A549 (cell line): ENCODE data around the gene ITIH5. TPM values are rescaled to one million over a fixed set of nuclear protein-coding genes. Genes with fewer than 3 reads are reported as not detected.

ENCODE experiments used
- ATAC-seq, 2 experiments: fragments of 200-7000 bp in 1 of 2; fragments of >200 bp in 1 of 2; cut with Nextera tagmentation in 1 of 2; cut with Tn5 transposase in 1 of 2; 3 replicates each; pipeline versions ENCODE4 v1.8.0 to v1.9.1; 2018 to 2020; ENCODE audit warnings: mild to moderate bottlenecking in 1 of 2, moderate library complexity in 1 of 2
- CTCF ChIA-PET: fragments of 300-600 bp; sonication (Branson Sonifier 250); formaldehyde crosslinking; extraction: SDS; loops from one replicate; lab custom pipeline; 2021; ENCODE audit warnings: antibody characterized with exemption, inconsistent platforms; lab: Yijun Ruan, JAX
- POLR2A ChIA-PET: fragments of 350-600 bp; formaldehyde crosslinking; extraction: SDS; loops from one replicate; lab custom pipeline; 2021; ENCODE audit warnings: antibody characterized with exemption, inconsistent platforms; lab: Yijun Ruan, JAX
- DNase-seq, 2 experiments: peaks; one replicate each; pipeline versions ENCODE4 v3.0.0 to v3.0.0-alpha.2; 2011 to 2016; ENCODE audit warnings: low read depth in 1 of 2, low spot score in 1 of 2
- FAIRE-seq: peaks from 2 replicates; lab custom pipeline; 2011; peaks lifted over from hg19 to GRCh38; lab: Jason Lieb, UNC
- H3K27ac ChIP-seq, 2 experiments: fragments of >200 bp; sonication (Bioruptor Twin); formaldehyde crosslinking; 3 replicates each; pipeline ENCODE4 v1.5.1; 2016 to 2017
- H3K4me1 ChIP-seq: fragments of >200 bp; sonication (Bioruptor Twin); formaldehyde crosslinking; 3 replicates; pipeline ENCODE4 v1.6.1; 2016
- H3K4me2 ChIP-seq: fragments of >200 bp; sonication (Bioruptor Twin); formaldehyde crosslinking; 3 replicates; pipeline ENCODE4 v1.6.1; 2016
- H3K4me3 ChIP-seq: fragments of >200 bp; sonication (Bioruptor Twin); formaldehyde crosslinking; 3 replicates; pipeline ENCODE4 v1.5.1; 2016
- H3K9me3 ChIP-seq: fragments of >200 bp; sonication (Bioruptor Twin); formaldehyde crosslinking; 3 replicates; pipeline ENCODE4 v1.6.1; 2016
- CBX2 ChIP-seq: fragments of 200-600 bp; sonication (generic); IDR thresholded peaks from 2 replicates; pipeline ENCODE4 v1.6.1; 2016; ENCODE audit warnings: low read depth, mild to moderate bottlenecking, borderline replicate concordance
- CBX8 ChIP-seq: fragments of 200-600 bp; sonication (generic); IDR thresholded peaks from 2 replicates; pipeline ENCODE4 v1.6.1; 2016
- CEBPB ChIP-seq, 2 experiments: fragments of >200 bp in 1 of 2; sonication (Bioruptor Twin) in 1 of 2; formaldehyde crosslinking in 1 of 2; IDR thresholded peaks; 2 replicates each; pipeline ENCODE4 v1.6.1; 2012 to 2016
- CHD2 ChIP-seq: fragments of 150-350 bp; IDR thresholded peaks from 2 replicates; pipeline ENCODE4 v1.6.1; 2014; ENCODE audit warnings: low read length; ENCODE audit not compliant: partially characterized antibody
- EHF ChIP-seq: fragments of 250-450 bp; sonication (Bioruptor Pico); IDR thresholded peaks from 2 replicates; pipeline ENCODE4 v1.5.0; 2020; ENCODE audit warnings: mild to moderate bottlenecking
- EP300 ChIP-seq, 2 experiments: fragments of >200 bp; sonication (Bioruptor Twin); formaldehyde crosslinking; IDR thresholded peaks; 2 replicates in 1 of 2; 3 replicates in 1 of 2; pipeline ENCODE4 v1.6.1; 2016 to 2017
- FOSB ChIP-seq: fragments of 250-450 bp; sonication (Bioruptor Pico); IDR thresholded peaks from 2 replicates; pipeline ENCODE4 v1.5.0; 2020; ENCODE audit warnings: mild to moderate bottlenecking, moderate library complexity
- FOSL2 ChIP-seq, 2 experiments: fragments of 450-650 bp in 1 of 2; fragments of >200 bp in 1 of 2; sonication (Bioruptor Twin) in 1 of 2; formaldehyde crosslinking; IDR thresholded peaks; 2 replicates each; pipeline versions ENCODE4 v1.5.0 to v1.6.1; 2016 to 2020; ENCODE audit warnings: mild to moderate bottlenecking in 1 of 2, moderate library complexity in 1 of 2
- GATA3 ChIP-seq: IDR thresholded peaks from 2 replicates; pipeline ENCODE4 v1.6.1; 2012; ENCODE audit warnings: borderline replicate concordance
- JUNB ChIP-seq: fragments of >200 bp; sonication (Bioruptor Twin); formaldehyde crosslinking; IDR thresholded peaks from 2 replicates; pipeline ENCODE4 v1.6.1; 2016
- KDM5A ChIP-seq: fragments of 200-600 bp; sonication (generic); IDR thresholded peaks from 2 replicates; pipeline ENCODE4 v1.6.1; 2016; ENCODE audit warnings: antibody characterized with exemption, mild to moderate bottlenecking
- MAFK ChIP-seq: fragments of 450-650 bp; IDR thresholded peaks from 2 replicates; pipeline ENCODE4 v1.6.1; 2014; ENCODE audit not compliant: partially characterized antibody
- NFE2L2 ChIP-seq: fragments of 150-350 bp; conservative IDR thresholded peaks from 2 replicates; pipeline ENCODE4 v1.6.1; 2014; ENCODE audit warnings: low read length
- NR3C1 ChIP-seq: fragments of >200 bp; sonication (Bioruptor Twin); formaldehyde crosslinking; IDR thresholded peaks from 3 replicates; pipeline ENCODE4 v1.6.1; 2017
- ZFP36 ChIP-seq: fragments of 450-650 bp; IDR thresholded peaks from 2 replicates; pipeline ENCODE4 v1.6.1; 2014; ENCODE audit warnings: borderline replicate concordance; ENCODE audit not compliant: partially characterized antibody
- WGBS: methylation state at CpG from one replicate; pipeline ENCODE4 v1.1.6; 2017; ENCODE audit errors: missing lambda C conversion rate; 5-methylcytosine and 5-hydroxymethylcytosine counted together
- polyA plus RNA-seq, 4 experiments: library from polyadenylated mRNA; depleted of rRNA in 3 of 4; stranded (reverse); fragments of >200 nt; fragmentation: RNase III in 1 of 4; extraction: RNeasy Plus Mini Kit Qiagen cat#74134 plus additional on column Dnase treatment in 1 of 4; gene quantifications; 2 replicates in 3 of 4; 3 replicates in 1 of 4; pipeline ENCODE4 v1.2.3, GENCODE V29; 2011 to 2017
- TF ChIP-seq, protein P1 (sequence below): IDR thresholded peaks from 2 replicates; pipeline ENCODE4 v1.6.1; 2012; ENCODE audit warnings: low read depth, borderline replicate concordance
- TF ChIP-seq, protein P2 (sequence below): fragments of 250-450 bp; sonication (Bioruptor Pico); IDR thresholded peaks from 2 replicates; pipeline ENCODE4 v1.5.0; 2021; ENCODE audit warnings: mild to moderate bottlenecking, moderate library complexity, borderline replicate concordance
- TF ChIP-seq, protein P3 (sequence below): IDR thresholded peaks from 2 replicates; pipeline ENCODE4 v1.6.1; 2012
- TF ChIP-seq, protein P4 (sequence below): fragments of 150-350 bp; IDR thresholded peaks from 2 replicates; pipeline ENCODE4 v1.6.1; 2014; ENCODE audit warnings: low read depth, mild to moderate bottlenecking, low read length

The ITIH5 gene
- polyA plus RNA-seq, 2 of the 4 experiments (the other 2 are of a cell fraction): 0.03 to 0.05 TPM

DNA sequence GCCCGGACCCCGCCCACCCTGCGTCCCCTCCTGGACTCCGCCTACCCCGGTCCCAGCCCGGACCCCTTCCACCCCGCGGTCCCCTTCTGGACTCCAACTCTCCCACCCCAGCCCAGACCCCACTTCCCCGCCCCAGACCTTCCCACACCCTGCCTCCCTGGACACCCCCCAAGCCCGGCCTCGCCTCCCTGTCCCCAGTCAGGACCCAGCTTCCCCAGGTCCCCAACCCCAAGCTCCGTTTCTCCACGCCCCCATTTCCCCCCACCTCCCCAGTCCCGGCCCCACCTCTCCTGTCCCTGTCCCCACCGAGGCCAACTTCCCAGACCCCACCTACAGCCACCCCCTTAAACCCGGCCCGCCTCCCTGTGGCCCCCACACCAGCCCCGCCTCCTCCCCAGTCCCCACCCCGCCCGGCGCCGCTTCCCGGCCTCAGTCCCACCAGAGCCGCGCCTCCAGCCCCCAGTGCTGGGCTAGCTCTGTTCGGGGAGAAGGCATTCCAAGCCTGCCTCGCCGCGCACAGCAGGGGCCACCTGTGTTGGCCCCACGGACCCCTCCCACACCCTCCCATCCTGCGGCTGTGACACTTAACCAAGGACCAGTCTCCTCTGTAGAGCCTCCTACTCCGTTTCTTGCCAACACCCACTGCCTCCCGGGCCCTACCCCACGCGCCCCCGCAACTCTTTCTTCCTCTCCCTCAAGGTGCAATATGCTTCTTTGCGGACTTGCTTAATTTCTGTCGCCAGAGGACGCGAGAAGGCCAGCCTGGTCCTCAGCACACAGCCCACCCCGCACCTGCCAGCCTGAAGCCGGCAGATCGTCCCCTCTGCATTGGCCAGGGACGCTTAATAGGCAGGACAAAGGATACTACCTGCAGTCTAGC lies 736 bp upstream of the ITIH5 start (continued):
- no peak for TF ChIP-seq MAFK
- TF ChIP-seq FOSB: no peak
- no peak for TF ChIP-seq CBX2
- TF ChIP-seq, protein P1, sequence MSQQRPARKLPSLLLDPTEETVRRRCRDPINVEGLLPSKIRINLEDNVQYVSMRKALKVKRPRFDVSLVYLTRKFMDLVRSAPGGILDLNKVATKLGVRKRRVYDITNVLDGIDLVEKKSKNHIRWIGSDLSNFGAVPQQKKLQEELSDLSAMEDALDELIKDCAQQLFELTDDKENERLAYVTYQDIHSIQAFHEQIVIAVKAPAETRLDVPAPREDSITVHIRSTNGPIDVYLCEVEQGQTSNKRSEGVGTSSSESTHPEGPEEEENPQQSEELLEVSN: no peak
- TF ChIP-seq, all 56 proteins: peak for 0

DNA sequence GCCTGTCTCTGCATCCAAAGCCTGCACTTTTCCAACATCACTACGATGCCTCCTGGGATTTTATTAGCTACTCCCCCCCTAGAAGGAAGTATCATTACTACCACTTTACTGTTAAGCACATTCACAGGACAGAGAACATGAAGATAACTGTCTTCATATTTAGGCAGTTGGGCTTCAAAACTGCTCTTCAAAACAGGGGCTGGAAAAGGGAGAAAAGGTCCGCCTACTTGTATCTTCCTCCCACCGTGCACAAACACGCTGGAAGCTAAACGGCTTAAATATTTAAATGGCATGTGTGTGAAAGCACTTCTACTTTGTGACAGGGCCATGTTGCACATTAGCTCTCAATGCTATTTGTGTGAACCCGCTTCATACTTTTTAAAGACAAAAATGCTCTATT lies 999 bp downstream of the ITIH5 start:
- Histone ChIP-seq H3K4me3 (peak overlapping the region; percentile 62; the same call in 1 of the 3 replicates), H3K4me1 (no peaks in the 10 kb centered on the region), H3K9me3 (no peaks in the 10 kb centered on the region), H3K4me2 (peak overlapping the region; percentile 100), H3K27ac (no peak overlapping the region)
- no peak for DNase-seq
- FAIRE-seq: no peak
- ChIA-PET CTCF (interaction anchor here (0.6 to 2.3 kb wide), 2 partner anchors 21 to 206 kb away, joined by 5 to 16 read pairs; no protein-coding TSS in a partner anchor), POLR2A (no interaction called here)
- no peak for ATAC-seq
- no peak for TF ChIP-seq KDM5A
- TF ChIP-seq, protein P2, sequence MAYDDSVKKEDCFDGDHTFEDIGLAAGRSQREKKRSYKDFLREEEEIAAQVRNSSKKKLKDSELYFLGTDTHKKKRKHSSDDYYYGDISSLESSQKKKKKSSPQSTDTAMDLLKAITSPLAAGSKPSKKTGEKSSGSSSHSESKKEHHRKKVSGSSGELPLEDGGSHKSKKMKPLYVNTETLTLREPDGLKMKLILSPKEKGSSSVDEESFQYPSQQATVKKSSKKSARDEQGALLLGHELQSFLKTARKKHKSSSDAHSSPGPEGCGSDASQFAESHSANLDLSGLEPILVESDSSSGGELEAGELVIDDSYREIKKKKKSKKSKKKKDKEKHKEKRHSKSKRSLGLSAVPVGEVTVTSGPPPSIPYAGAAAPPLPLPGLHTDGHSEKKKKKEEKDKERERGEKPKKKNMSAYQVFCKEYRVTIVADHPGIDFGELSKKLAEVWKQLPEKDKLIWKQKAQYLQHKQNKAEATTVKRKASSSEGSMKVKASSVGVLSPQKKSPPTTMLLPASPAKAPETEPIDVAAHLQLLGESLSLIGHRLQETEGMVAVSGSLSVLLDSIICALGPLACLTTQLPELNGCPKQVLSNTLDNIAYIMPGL (CRISPR knock-in tag): no peak
- no peak for TF ChIP-seq CBX8
- 53% methylated on average over 6 of the region's 6 CpGs for WGBS

DNA sequence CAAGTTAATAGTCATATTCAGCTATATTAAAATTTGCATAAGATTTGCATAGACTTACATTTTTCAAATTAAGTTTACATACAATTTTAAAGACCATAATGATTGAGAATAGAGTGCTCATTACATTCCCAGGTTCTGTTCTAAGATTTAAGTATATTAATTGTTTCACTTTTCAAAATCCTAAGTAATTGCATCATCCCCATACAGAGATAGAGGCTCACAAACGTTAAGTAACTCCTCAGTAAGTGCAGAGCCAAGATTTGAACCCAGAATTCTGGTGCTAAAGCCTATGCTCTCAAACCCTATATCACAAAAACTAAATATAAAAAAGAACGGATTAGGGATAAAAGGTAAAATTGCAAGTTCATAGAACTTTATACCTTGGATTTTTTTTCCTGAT lies 2.1 kb downstream of the ITIH5 start:
- ATAC-seq (no peak), FAIRE-seq (no peak), DNase-seq (no peak)
- 43% methylated on average over 2 of the region's 2 CpGs for WGBS
- Histone ChIP-seq H3K4me2 (no peak overlapping the region), H3K9me3 (no peaks in the 10 kb centered on the region), H3K4me3 (no peak overlapping the region), H3K4me1 (no peaks in the 10 kb centered on the region), H3K27ac (no peak overlapping the region)
- TF ChIP-seq, protein P3, sequence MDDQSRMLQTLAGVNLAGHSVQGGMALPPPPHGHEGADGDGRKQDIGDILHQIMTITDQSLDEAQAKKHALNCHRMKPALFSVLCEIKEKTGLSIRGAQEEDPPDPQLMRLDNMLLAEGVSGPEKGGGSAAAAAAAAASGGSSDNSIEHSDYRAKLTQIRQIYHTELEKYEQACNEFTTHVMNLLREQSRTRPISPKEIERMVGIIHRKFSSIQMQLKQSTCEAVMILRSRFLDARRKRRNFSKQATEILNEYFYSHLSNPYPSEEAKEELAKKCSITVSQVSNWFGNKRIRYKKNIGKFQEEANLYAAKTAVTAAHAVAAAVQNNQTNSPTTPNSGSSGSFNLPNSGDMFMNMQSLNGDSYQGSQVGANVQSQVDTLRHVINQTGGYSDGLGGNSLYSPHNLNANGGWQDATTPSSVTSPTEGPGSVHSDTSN: no peak
- TF ChIP-seq CEBPB (IDR thresholded peaks at IDR 0.05): no peak
- no peak for TF ChIP-seq CHD2
- no peak for TF ChIP-seq GATA3
- no peak for TF ChIP-seq KDM5A
- no peak for TF ChIP-seq EP300 (IDR thresholded peaks at IDR 0.05)
- no peak for TF ChIP-seq JUNB
- POLR2A ChIA-PET: no interaction called here
- CTCF ChIA-PET: no interaction called here

DNA sequence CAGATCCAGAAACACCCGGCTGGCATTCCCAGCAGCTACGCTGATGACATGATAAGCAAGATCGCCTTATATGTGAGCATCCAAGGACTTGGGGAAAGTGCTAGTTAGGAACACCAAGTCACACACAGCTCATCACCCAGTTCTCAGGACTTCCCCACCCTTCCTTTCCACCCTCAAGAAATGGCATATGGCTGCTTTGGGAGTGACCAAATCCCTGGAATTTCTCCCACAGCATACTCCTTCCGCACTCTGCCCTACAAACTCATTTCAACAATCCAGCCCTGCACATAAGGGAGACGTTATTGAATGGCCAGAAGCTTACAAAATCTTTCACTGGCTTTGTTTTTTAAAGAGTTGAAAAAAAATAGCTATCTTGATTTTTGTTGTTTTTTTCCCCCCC lies 4.2 kb downstream of the ITIH5 start:
- no peak for ATAC-seq
- 48% methylated on average over 5 of the region's 5 CpGs for WGBS
- no peaks in the 10 kb centered on the region for H3K4me1 ChIP-seq
- FAIRE-seq: no peak
- ChIA-PET CTCF (interaction anchor here (0.6 to 1.4 kb wide), 5 partner anchors 23 to 245 kb away, joined by 3 to 6 read pairs (median 3); no protein-coding TSS in a partner anchor), POLR2A (no interaction called here)
- DNase-seq: no peak
- H3K4me3 ChIP-seq: no peak overlapping the region
- H3K4me2 ChIP-seq: no peak overlapping the region
- TF ChIP-seq ZFP36 (no peak), NFE2L2 (no peak), CBX2 (no peak), FOSL2 (IDR thresholded peaks at IDR 0.05) (no peak), FOSL2 (CRISPR knock-in tag; IDR thresholded peaks at IDR 0.05) (no peak), NR3C1 (no peak), EHF (no peak)
- TF ChIP-seq, protein P1: no peak
- TF ChIP-seq, protein P4, sequence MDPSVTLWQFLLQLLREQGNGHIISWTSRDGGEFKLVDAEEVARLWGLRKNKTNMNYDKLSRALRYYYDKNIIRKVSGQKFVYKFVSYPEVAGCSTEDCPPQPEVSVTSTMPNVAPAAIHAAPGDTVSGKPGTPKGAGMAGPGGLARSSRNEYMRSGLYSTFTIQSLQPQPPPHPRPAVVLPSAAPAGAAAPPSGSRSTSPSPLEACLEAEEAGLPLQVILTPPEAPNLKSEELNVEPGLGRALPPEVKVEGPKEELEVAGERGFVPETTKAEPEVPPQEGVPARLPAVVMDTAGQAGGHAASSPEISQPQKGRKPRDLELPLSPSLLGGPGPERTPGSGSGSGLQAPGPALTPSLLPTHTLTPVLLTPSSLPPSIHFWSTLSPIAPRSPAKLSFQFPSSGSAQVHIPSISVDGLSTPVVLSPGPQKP: no peak
- H3K9me3 ChIP-seq: no peaks in the 10 kb centered on the region
- H3K27ac ChIP-seq: no peak overlapping the region
